PC-9 (cell line): ENCODE measurements around the gene CHMP2B.

Source experiments
- CTCF ChIP-seq: fragments of 200-600 bp; sonication (generic); conservative IDR thresholded peaks from 2 replicates; pipeline ENCODE4 v1.6.1; 2017; ENCODE audit warnings: mixed run types, antibody characterized with exemption, mild to moderate bottlenecking, moderate library complexity
- EZH2 ChIP-seq: fragments of 200-600 bp; sonication (generic); IDR thresholded peaks from 2 replicates; pipeline ENCODE4 v1.8.0; 2017; ENCODE audit warnings: antibody characterized with exemption, low read depth

- TF ChIP-seq CTCF (no peak), EZH2 (no peak)
Observed at GRCh38 chr3:87196879-87197278, 30.2 kb upstream of the CHMP2B start.
